Pancreas (tissue), 10 donors: ENCODE data around the gene ANGEL1. TPM values are rescaled to one million over a fixed set of nuclear protein-coding genes. Genes with fewer than 3 reads are reported as not detected.

ENCODE experiments used
- ATAC-seq, 4 donors: fragments of 200-7000 bp; cut with Tn5 transposase; one replicate each; pipeline versions ENCODE4 v1.8.0 to v1.9.1; 2020; ENCODE audit warnings: mild to moderate bottlenecking in 4 of 4, moderate library complexity in 4 of 4
- DNase-seq, 6 donors: peaks; one replicate each; pipeline ENCODE4 v3.0.0-alpha.2; 2020
- FAIRE-seq: peaks from 2 replicates; lab custom pipeline; 2012; peaks lifted over from hg19 to GRCh38; lab: Jason Lieb, UNC
- H3K27ac ChIP-seq, 4 donors: fragments of 200-600 bp; sonication (generic); 1 replicate in 3 of 4; 2 replicates in 1 of 4; pipeline versions ENCODE4 v1.5.0 to v1.8.0; 2020
- H3K27me3 ChIP-seq, 4 donors: fragments of 200-600 bp; one replicate each; pipeline ENCODE4 v1.8.0; 2021
- H3K36me3 ChIP-seq, 3 donors: fragments of 200-600 bp; sonication (generic) in 1 of 3; one replicate each; pipeline versions ENCODE4 v1.5.0 to v1.8.0; 2020 to 2021
- H3K4me1 ChIP-seq, 3 donors: fragments of 200-600 bp; one replicate each; pipeline ENCODE4 v1.8.0; 2021
- H3K4me3 ChIP-seq, 4 donors: fragments of 200-600 bp; sonication (generic) in 2 of 4; one replicate each; pipeline versions ENCODE4 v1.5.0 to v1.8.0; 2020 to 2021
- H3K9me3 ChIP-seq, 4 donors: fragments of 200-600 bp; one replicate each; pipeline ENCODE4 v1.8.0; 2021
- CTCF ChIP-seq, 4 donors: fragments of 200-600 bp; sonication (generic) in 3 of 4; IDR thresholded peaks; one replicate each; pipeline versions ENCODE4 v1.5.0 to v1.8.0; 2021; ENCODE audit warnings: antibody characterized with exemption in 4 of 4
- WGBS, 2 donors: extraction: QIAGEN DNeasy Blood & Tissue Kit; methylation state at CpG; one replicate each; pipeline ENCODE4 v1.1.7; 2013; 5-methylcytosine and 5-hydroxymethylcytosine counted together
- intact Hi-C, 3 donors: fragments of 100-400 bp; cut with DNase I; formaldehyde crosslinking; loops; one replicate each; pipeline versions ENCODE4 v1.11.1 to v1.14.2; 2022
- polyA plus RNA-seq, 2 donors: library from polyadenylated mRNA; stranded (reverse); fragments of 200-250 nt; gene quantifications; one replicate each; pipeline ENCODE4 v1.2.3, GENCODE V29; 2013
- total RNA-seq, 6 donors: library from RNA; stranded (reverse); fragmentation: NEBNext Ultra II Directional in 4 of 6; extraction: Animal tissue kit (Norgen Biotek cat#: 25700) in 4 of 6; gene quantifications; one replicate each; pipeline versions ENCODE4 v1.2.1 to v1.2.4, GENCODE V29; 2021 to 2023
- donor health status: healthy with polysubstance abuse.
- donor health status: DM: no; HTN: no; CAD: no; lungs with moderate emphysema.
- donor health status: DM: no; HTN: no; CAD: no.
- donor health status: control.
- donor health status: control.
- donor health status: Bipolar disorder and iron deficiency.
- donor health status: DM: yes; HTN: yes; CAD: no.
- donor health status: DM: no; HTN: no; CAD: no.
- donor health status: DM: no; HTN: no; CAD: no.
- donor health status: DM: yes; HTN: yes; CAD: no.

Gene ANGEL1
- total and polyA plus RNA-seq, 8 donors, result 25.8 to 40.1 (median 30.5) TPM

- WGBS, 2 donors, result 79 to 88% methylated on average over 2 of the region's 2 CpGs
- intact Hi-C loops, result no loop called here
Observed at GRCh38 chr14:76781648-76782051, 31.0 kb downstream of the ANGEL1 start.

GRCh38 chr14:76780875-76781647 is 31.6 kb downstream of the ANGEL1 start:
- ATAC-seq (no peak), DNase-seq (peak in 1 of 6 donors; percentile 47), FAIRE-seq (no peak)
- intact Hi-C loops, result no loop called here
- Histone ChIP-seq H3K4me1 (peaks cover 0 to 4% (median 0%) of the 10 kb centered on the region in 3 donors), H3K27ac (no peak overlapping the region), H3K36me3 (peaks cover 0 to 20% (median 16%) of the 10 kb centered on the region in 3 donors), H3K9me3 (no peaks in the 10 kb centered on the region), H3K4me3 (no peak overlapping the region), H3K27me3 (no peaks in the 10 kb centered on the region)
- 85 to 89% methylated on average over 10 to 11 of the region's 11 CpGs for WGBS, 2 donors
- no peak for TF ChIP-seq CTCF (IDR thresholded peaks at IDR 0.05)

More at GRCh38 chr14:76781648-76782051, 31.0 kb downstream of the ANGEL1 start:
- no peak overlapping the region for H3K27ac ChIP-seq
- H3K4me3 ChIP-seq, result no peak overlapping the region
- H3K27me3 ChIP-seq, result no peaks in the 10 kb centered on the region
- no peak for TF ChIP-seq CTCF (IDR thresholded peaks at IDR 0.05)
- peaks cover 0 to 21% (median 16%) of the 10 kb centered on the region in 3 donors for H3K36me3 ChIP-seq
- FAIRE-seq (no peak), ATAC-seq (no peak), DNase-seq (no peak)
- H3K9me3 ChIP-seq, result no peaks in the 10 kb centered on the region
- peaks cover 0 to 4% (median 0%) of the 10 kb centered on the region in 3 donors for H3K4me1 ChIP-seq

GRCh38 chr14:76780360-76780759 is 32.3 kb downstream of the ANGEL1 start:
- Histone ChIP-seq H3K36me3 (peaks cover 0 to 20% (median 10%) of the 10 kb centered on the region in 3 donors), H3K4me1 (peaks cover 0 to 4% (median 0%) of the 10 kb centered on the region in 3 donors), H3K27ac (no peak overlapping the region), H3K4me3 (no peak overlapping the region), H3K27me3 (no peaks in the 10 kb centered on the region), H3K9me3 (no peaks in the 10 kb centered on the region)
- 66 to 72% methylated on average over 5 of the region's 5 CpGs for WGBS, 2 donors
- intact Hi-C loops, result no loop called here
- ATAC-seq (no peak), DNase-seq (no peak), FAIRE-seq (no peak)
- no peak for TF ChIP-seq CTCF (IDR thresholded peaks at IDR 0.05)

- TF ChIP-seq CTCF (IDR thresholded peaks at IDR 0.05), result no peak
- intact Hi-C loops, result no loop called here
- DNase-seq (no peak), ATAC-seq (no peak), FAIRE-seq (no peak)
- H3K36me3 ChIP-seq, result peaks cover 0 to 20% (median 10%) of the 10 kb centered on the region in 3 donors
- 91 to 96% methylated on average over 2 of the region's 2 CpGs for WGBS, 2 donors
- H3K27me3 ChIP-seq, result no peaks in the 10 kb centered on the region
- H3K4me1 ChIP-seq, result peaks cover 0 to 4% (median 0%) of the 10 kb centered on the region in 3 donors
- no peaks in the 10 kb centered on the region for H3K9me3 ChIP-seq
- no peak overlapping the region for H3K27ac ChIP-seq
- no peak overlapping the region for H3K4me3 ChIP-seq
Observed at GRCh38 chr14:76780058-76780345, 32.7 kb downstream of the ANGEL1 start.
